Tibial artery (tissue), 4 donors: Measurements from ENCODE around the gene RBP7.
"Not testable (repeated sequence)": the region's sequence is repeated elsewhere in the genome, so short reads cannot be mapped to it uniquely, and the experiment has no call there.

Experiments
- DNase-seq, 2 donors: peaks; one replicate each; pipeline ENCODE4 v3.0.0-alpha.2; 2019
- H3K27ac ChIP-seq, 2 donors: fragments of 200-600 bp; sonication (generic) in 1 of 2; 1 replicate in 1 of 2; 2 replicates in 1 of 2; pipeline ENCODE4 v1.5.1; 2018 to 2019; ENCODE audit warnings: mild to moderate bottlenecking in 1 of 2
- H3K27me3 ChIP-seq, 2 donors: fragments of 200-600 bp; sonication (generic) in 1 of 2; one replicate each; pipeline versions ENCODE4 v1.5.1 to v1.6.0; 2016 to 2019
- H3K36me3 ChIP-seq, 3 donors: fragments of 200-600 bp; sonication (generic) in 2 of 3; one replicate each; pipeline ENCODE4 v1.5.1; 2016 to 2019; ENCODE audit warnings: mild to moderate bottlenecking in 2 of 3
- H3K4me1 ChIP-seq, 4 donors: fragments of 200-600 bp; sonication (generic) in 2 of 4; 1 replicate in 3 of 4; 2 replicates in 1 of 4; pipeline ENCODE4 v1.5.1; 2016 to 2019
- H3K4me3 ChIP-seq, 2 donors: fragments of 200-600 bp; sonication (generic) in 1 of 2; 1 replicate in 1 of 2; 2 replicates in 1 of 2; pipeline ENCODE4 v1.5.1; 2018 to 2019; ENCODE audit warnings: mild to moderate bottlenecking in 2 of 2
- H3K9me3 ChIP-seq, 3 donors: fragments of 200-600 bp; sonication (generic) in 1 of 3; one replicate each; pipeline ENCODE4 v1.5.1; 2016 to 2019
- CTCF ChIP-seq, 2 experiments: fragments of 200-600 bp in 1 of 2; fragments of 450-650 bp in 1 of 2; IDR thresholded peaks; one replicate each; pipeline ENCODE4 v1.5.1; 2017 to 2019; ENCODE audit warnings: antibody characterized with exemption in 2 of 2, mild to moderate bottlenecking in 1 of 2, moderate library complexity in 1 of 2
- intact Hi-C: fragments of 100-400 bp; cut with DNase I; formaldehyde crosslinking; loops from one replicate; pipeline ENCODE4 v1.15.0; 2023; ENCODE audit warnings: low total_unique reads

The RBP7 gene

GRCh38 chr1:10001016-10001665, 4.1 kb downstream of the RBP7 start:
- Histone ChIP-seq H3K27me3 (peaks cover 9 to 44% of the 10 kb centered on the region in 2 donors), H3K36me3 (no peaks in the 10 kb centered on the region), H3K9me3 (no peaks in the 10 kb centered on the region), H3K4me3 (no peak overlapping the region), H3K4me1 (peaks cover 0 to 16% (median 13%) of the 10 kb centered on the region in 4 donors), H3K27ac (no peak overlapping the region)
- intact Hi-C loops: no loop called here
- DNase-seq: no peak
- no peak for TF ChIP-seq CTCF (IDR thresholded peaks at IDR 0.05)

GRCh38 chr1:10005248-10005647, 8.2 kb downstream of the RBP7 start:
- H3K27me3 ChIP-seq: peaks cover 0 to 18% of the 10 kb centered on the region in 2 donors
- DNase-seq, H3K4me1 ChIP-seq, H3K36me3 ChIP-seq, intact Hi-C loops, H3K27ac ChIP-seq, H3K9me3 ChIP-seq, H3K4me3 ChIP-seq: not testable (repeated sequence)

- no peak for TF ChIP-seq CTCF (IDR thresholded peaks at IDR 0.05)
- intact Hi-C loops: no loop called here
- Histone ChIP-seq H3K27ac (no peak overlapping the region), H3K4me3 (no peak overlapping the region), H3K36me3 (peaks cover 0 to 3% (median 0%) of the 10 kb centered on the region in 3 donors), H3K27me3 (peaks cover 0 to 17% of the 10 kb centered on the region in 2 donors), H3K4me1 (no peaks in the 10 kb centered on the region), H3K9me3 (no peaks in the 10 kb centered on the region)
- no peak for DNase-seq
Observed at GRCh38 chr1:10007169-10007568, 10.1 kb downstream of the RBP7 start.

GRCh38 chr1:10014016-10014415, 17.0 kb downstream of the RBP7 start:
- TF ChIP-seq CTCF (IDR thresholded peaks at IDR 0.05): no peak
- H3K4me1 ChIP-seq: peaks cover 0 to 15% (median 5%) of the 10 kb centered on the region in 4 donors
- no peaks in the 10 kb centered on the region for H3K27me3 ChIP-seq
- H3K4me3 ChIP-seq: no peak overlapping the region
- no peaks in the 10 kb centered on the region for H3K9me3 ChIP-seq
- H3K27ac ChIP-seq: no peak overlapping the region
- DNase-seq: no peak
- intact Hi-C loops: no loop called here
- H3K36me3 ChIP-seq: peaks cover 0 to 3% (median 0%) of the 10 kb centered on the region in 3 donors

GRCh38 chr1:10019561-10019960, 22.5 kb downstream of the RBP7 start:
- Histone ChIP-seq H3K9me3 (no peaks in the 10 kb centered on the region), H3K4me1 (peaks cover 0 to 15% (median 5%) of the 10 kb centered on the region in 4 donors), H3K36me3 (no peaks in the 10 kb centered on the region), H3K27me3 (no peaks in the 10 kb centered on the region), H3K27ac (no peak overlapping the region), H3K4me3 (no peak overlapping the region)
- intact Hi-C loops: no loop called here
- no peak for DNase-seq
- no peak for TF ChIP-seq CTCF (IDR thresholded peaks at IDR 0.05)

GRCh38 chr1:10020086-10020485, 23.1 kb downstream of the RBP7 start:
- Histone ChIP-seq H3K27ac (no peak overlapping the region), H3K27me3 (no peaks in the 10 kb centered on the region), H3K36me3 (no peaks in the 10 kb centered on the region), H3K9me3 (no peaks in the 10 kb centered on the region), H3K4me1 (peaks cover 0 to 15% (median 5%) of the 10 kb centered on the region in 4 donors), H3K4me3 (no peak overlapping the region)
- intact Hi-C loops: no loop called here
- DNase-seq: no peak
- TF ChIP-seq CTCF (IDR thresholded peaks at IDR 0.05): no peak

- not testable (repeated sequence) for DNase-seq, H3K36me3 ChIP-seq
Observed at GRCh38 chr1:10020678-10021077, 23.6 kb downstream of the RBP7 start.

GRCh38 chr1:10021992-10022391, 25.0 kb downstream of the RBP7 start:
- H3K36me3 ChIP-seq, DNase-seq, H3K4me3 ChIP-seq, H3K27me3 ChIP-seq, intact Hi-C loops, H3K27ac ChIP-seq, H3K9me3 ChIP-seq, H3K4me1 ChIP-seq: not testable (repeated sequence)

More at GRCh38 chr1:10020678-10021077, 23.6 kb downstream of the RBP7 start:
- H3K4me3 ChIP-seq, H3K4me1 ChIP-seq, H3K27ac ChIP-seq, H3K9me3 ChIP-seq, intact Hi-C loops, H3K27me3 ChIP-seq: not testable (repeated sequence)
